HEK293 (cell line): ENCODE data around the gene NUDT3.

ENCODE experiments used
- ZNF48 ChIP-seq: fragments of 450-650 bp; formaldehyde crosslinking; IDR thresholded peaks from 2 replicates; pipeline ENCODE4 v1.5.1; 2016; ENCODE audit warnings: missing biosample characterization, missing genetic modification characterization
- ZNF677 ChIP-seq: fragments of 450-650 bp; IDR thresholded peaks from 2 replicates; pipeline ENCODE4 v1.5.0; 2018; ENCODE audit warnings: missing biosample characterization, mild to moderate bottlenecking, missing genetic modification characterization, moderate library complexity
- TF ChIP-seq, protein P1 (sequence below): fragments of 450-650 bp; formaldehyde crosslinking; IDR thresholded peaks from 2 replicates; pipeline ENCODE4 v1.5.1; 2016; ENCODE audit warnings: missing biosample characterization, missing genetic modification characterization
- TF ChIP-seq, protein P2 (sequence below): fragments of 450-650 bp; formaldehyde crosslinking; IDR thresholded peaks from 2 replicates; pipeline ENCODE4 v1.5.1; 2017; ENCODE audit warnings: missing biosample characterization, missing genetic modification characterization

DNA sequence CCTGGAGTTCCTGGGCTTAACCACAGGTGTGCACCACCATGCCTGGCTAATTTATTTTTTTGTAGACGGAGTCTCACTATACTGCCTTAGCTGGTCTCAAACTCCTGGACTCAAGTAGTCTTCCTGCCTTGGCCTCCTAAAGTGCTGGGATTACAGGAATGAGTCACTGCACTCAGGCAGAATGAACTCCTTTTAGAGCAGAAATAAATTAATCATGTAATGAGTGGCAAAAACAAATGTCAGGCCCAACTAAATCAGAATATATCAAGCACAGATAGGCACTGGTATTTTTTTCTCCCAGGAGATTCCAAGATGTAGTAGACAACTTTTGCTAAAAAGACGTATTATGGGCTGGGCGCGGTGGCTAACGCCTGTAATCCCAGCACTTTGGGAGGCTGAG lies 30.8 kb upstream of the NUDT3 start:
- TF ChIP-seq, protein P1, sequence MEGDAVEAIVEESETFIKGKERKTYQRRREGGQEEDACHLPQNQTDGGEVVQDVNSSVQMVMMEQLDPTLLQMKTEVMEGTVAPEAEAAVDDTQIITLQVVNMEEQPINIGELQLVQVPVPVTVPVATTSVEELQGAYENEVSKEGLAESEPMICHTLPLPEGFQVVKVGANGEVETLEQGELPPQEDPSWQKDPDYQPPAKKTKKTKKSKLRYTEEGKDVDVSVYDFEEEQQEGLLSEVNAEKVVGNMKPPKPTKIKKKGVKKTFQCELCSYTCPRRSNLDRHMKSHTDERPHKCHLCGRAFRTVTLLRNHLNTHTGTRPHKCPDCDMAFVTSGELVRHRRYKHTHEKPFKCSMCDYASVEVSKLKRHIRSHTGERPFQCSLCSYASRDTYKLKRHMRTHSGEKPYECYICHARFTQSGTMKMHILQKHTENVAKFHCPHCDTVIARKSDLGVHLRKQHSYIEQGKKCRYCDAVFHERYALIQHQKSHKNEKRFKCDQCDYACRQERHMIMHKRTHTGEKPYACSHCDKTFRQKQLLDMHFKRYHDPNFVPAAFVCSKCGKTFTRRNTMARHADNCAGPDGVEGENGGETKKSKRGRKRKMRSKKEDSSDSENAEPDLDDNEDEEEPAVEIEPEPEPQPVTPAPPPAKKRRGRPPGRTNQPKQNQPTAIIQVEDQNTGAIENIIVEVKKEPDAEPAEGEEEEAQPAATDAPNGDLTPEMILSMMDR, result no peak
- TF ChIP-seq ZNF677 (tag by site-specific recombination) (no peak), ZNF48 (tag by site-specific recombination) (no peak)
- TF ChIP-seq, protein P2, sequence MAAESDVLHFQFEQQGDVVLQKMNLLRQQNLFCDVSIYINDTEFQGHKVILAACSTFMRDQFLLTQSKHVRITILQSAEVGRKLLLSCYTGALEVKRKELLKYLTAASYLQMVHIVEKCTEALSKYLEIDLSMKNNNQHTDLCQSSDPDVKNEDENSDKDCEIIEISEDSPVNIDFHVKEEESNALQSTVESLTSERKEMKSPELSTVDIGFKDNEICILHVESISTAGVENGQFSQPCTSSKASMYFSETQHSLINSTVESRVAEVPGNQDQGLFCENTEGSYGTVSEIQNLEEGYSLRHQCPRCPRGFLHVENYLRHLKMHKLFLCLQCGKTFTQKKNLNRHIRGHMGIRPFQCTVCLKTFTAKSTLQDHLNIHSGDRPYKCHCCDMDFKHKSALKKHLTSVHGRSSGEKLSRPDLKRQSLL, result no peak
